ENCODE results near the gene LMNA. TPM values are rescaled to one million over a fixed set of nuclear protein-coding genes. Genes with fewer than 3 reads are reported as not detected.
"Not testable (repeated sequence)": the region's sequence is repeated elsewhere in the genome, so short reads cannot be mapped to it uniquely, and the experiment has no call there.

The LMNA gene
- total and polyA plus RNA-seq, 2 experiments from 2014 or later = 1,219 to 1,230 TPM

GRCh38 chr1:156176610-156177210, 62.2 kb downstream of the LMNA start:
- DNase-seq = no peak
- Histone ChIP-seq H3K4me1 (ENCODE audit: insufficient read depth) (no peaks in the 10 kb centered on the region), H2AFZ (no peak overlapping the region), H3K9me3 (ENCODE audit: low read depth) (no peaks in the 10 kb centered on the region), H3K79me2 (ENCODE audit: insufficient read depth) (no peaks in the 10 kb centered on the region), H3K9me2 (ENCODE audit: insufficient read depth) (no peaks in the 10 kb centered on the region), H3K4me3 (no peak overlapping the region), H3F3A (ENCODE audit: insufficient read depth) (no peaks in the 10 kb centered on the region), H4K20me1 (ENCODE audit: insufficient read depth) (no peaks in the 10 kb centered on the region), H3K4me2 (ENCODE audit: unreplicated experiment) (no peak overlapping the region), H3K9ac (no peak overlapping the region), H3K36me3 (ENCODE audit: low read depth) (no peaks in the 10 kb centered on the region), H3K27ac (no peak overlapping the region), H3K27me3 (replicated peaks; ENCODE audit: insufficient read depth) (no peaks in the 10 kb centered on the region)
- TF ChIP-seq EZH2 (IDR thresholded peaks at IDR 0.05; ENCODE audit: insufficient read depth, poor library complexity, severe bottlenecking) (no peak), EZH2phosphoT487 (IDR thresholded peaks at IDR 0.05; ENCODE audit: insufficient read depth, low read depth) (no peak)
- in situ Hi-C loops (cut with MboI) = no loop called here
- WGBS, 2 experiments (ENCODE audit: low coverage in 1 of 2, low lambda C conversion rate in 2 of 2, missing lambda C conversion rate in 2 of 2) = 53 to 64% methylated on average over 11 to 12 of the region's 12 CpGs

- Histone ChIP-seq H3K9me3 (ENCODE audit: low read depth) (no peaks in the 10 kb centered on the region), H3K4me3 (no peak overlapping the region), H2AFZ (no peak overlapping the region), H3K9ac (no peak overlapping the region), H3K79me2 (ENCODE audit: insufficient read depth) (no peaks in the 10 kb centered on the region), H3F3A (ENCODE audit: insufficient read depth) (no peaks in the 10 kb centered on the region), H3K9me2 (ENCODE audit: insufficient read depth) (no peaks in the 10 kb centered on the region), H3K4me2 (ENCODE audit: unreplicated experiment) (no peak overlapping the region), H3K27me3 (replicated peaks; ENCODE audit: insufficient read depth) (no peaks in the 10 kb centered on the region), H4K20me1 (ENCODE audit: insufficient read depth) (no peaks in the 10 kb centered on the region), H3K36me3 (ENCODE audit: low read depth) (no peaks in the 10 kb centered on the region), H3K27ac (no peak overlapping the region), H3K4me1 (ENCODE audit: insufficient read depth) (no peaks in the 10 kb centered on the region)
- WGBS, 2 experiments (ENCODE audit: low coverage in 1 of 2, low lambda C conversion rate in 2 of 2, missing lambda C conversion rate in 2 of 2) = 80 to 81% methylated on average over 7 of the region's 7 CpGs
- in situ Hi-C loops (cut with MboI) = no loop called here
- TF ChIP-seq EZH2phosphoT487 (IDR thresholded peaks at IDR 0.05; ENCODE audit: insufficient read depth, low read depth) = no peak
- no peak for TF ChIP-seq EZH2 (IDR thresholded peaks at IDR 0.05; ENCODE audit: insufficient read depth, poor library complexity, severe bottlenecking)
- DNase-seq = no peak
Measured at GRCh38 chr1:156177919-156178654, 63.6 kb downstream of the LMNA start.

GRCh38 chr1:156180471-156180870, 66.0 kb downstream of the LMNA start:
- Histone ChIP-seq H3K27ac (no peak overlapping the region), H3K4me2 (ENCODE audit: unreplicated experiment) (no peak overlapping the region), H3K36me3 (ENCODE audit: low read depth) (no peaks in the 10 kb centered on the region), H3K4me1 (ENCODE audit: insufficient read depth) (no peaks in the 10 kb centered on the region), H3K4me3 (no peak overlapping the region), H2AFZ (no peak overlapping the region), H3K9me2 (ENCODE audit: insufficient read depth) (no peaks in the 10 kb centered on the region), H3K27me3 (replicated peaks; ENCODE audit: insufficient read depth) (no peaks in the 10 kb centered on the region), H3K9me3 (ENCODE audit: low read depth) (no peaks in the 10 kb centered on the region), H3K79me2 (ENCODE audit: insufficient read depth) (no peaks in the 10 kb centered on the region), H4K20me1 (ENCODE audit: insufficient read depth) (no peaks in the 10 kb centered on the region), H3K9ac (no peak overlapping the region), H3F3A (ENCODE audit: insufficient read depth) (no peaks in the 10 kb centered on the region)
- 96 to 99% methylated on average over 3 of the region's 3 CpGs for WGBS, 2 experiments (ENCODE audit: low coverage in 1 of 2, low lambda C conversion rate in 2 of 2, missing lambda C conversion rate in 2 of 2)
- no peak for DNase-seq
- TF ChIP-seq EZH2 (IDR thresholded peaks at IDR 0.05; ENCODE audit: insufficient read depth, poor library complexity, severe bottlenecking) = no peak
- in situ Hi-C loops (cut with MboI) = no loop called here

GRCh38 chr1:156181391-156181924, 66.9 kb downstream of the LMNA start:
- H3K27ac ChIP-seq; H3K4me1 ChIP-seq (ENCODE audit: insufficient read depth); H3K9ac ChIP-seq; H3K4me3 ChIP-seq; DNase-seq; H3K4me2 ChIP-seq (ENCODE audit: unreplicated experiment); H3K79me2 ChIP-seq (ENCODE audit: insufficient read depth); H4K20me1 ChIP-seq (ENCODE audit: insufficient read depth); in situ Hi-C loops (cut with MboI); H3K36me3 ChIP-seq (ENCODE audit: low read depth); H3K9me3 ChIP-seq (ENCODE audit: low read depth); H2AFZ ChIP-seq; H3F3A ChIP-seq (ENCODE audit: insufficient read depth); H3K27me3 ChIP-seq (replicated peaks; ENCODE audit: insufficient read depth); H3K9me2 ChIP-seq (ENCODE audit: insufficient read depth): not testable (repeated sequence)
- 33 to 42% methylated on average over 8 of the region's 8 CpGs for WGBS, 2 experiments (ENCODE audit: low coverage in 1 of 2, low lambda C conversion rate in 2 of 2, missing lambda C conversion rate in 2 of 2)

GRCh38 chr1:156182010-156182779, 67.7 kb downstream of the LMNA start:
- H3K4me2 ChIP-seq (ENCODE audit: unreplicated experiment); H3K9ac ChIP-seq; H3K9me2 ChIP-seq (ENCODE audit: insufficient read depth); H4K20me1 ChIP-seq (ENCODE audit: insufficient read depth); H2AFZ ChIP-seq; H3K36me3 ChIP-seq (ENCODE audit: low read depth); H3K4me1 ChIP-seq (ENCODE audit: insufficient read depth); H3F3A ChIP-seq (ENCODE audit: insufficient read depth); DNase-seq; in situ Hi-C loops (cut with MboI); H3K9me3 ChIP-seq (ENCODE audit: low read depth); H3K27me3 ChIP-seq (replicated peaks; ENCODE audit: insufficient read depth); H3K79me2 ChIP-seq (ENCODE audit: insufficient read depth); H3K27ac ChIP-seq; H3K4me3 ChIP-seq: not testable (repeated sequence)
- 75% methylated on average over 12 of the region's 12 CpGs for WGBS, 2 experiments (ENCODE audit: low coverage in 1 of 2, low lambda C conversion rate in 2 of 2, missing lambda C conversion rate in 2 of 2)

- H3F3A ChIP-seq (ENCODE audit: insufficient read depth); H3K4me2 ChIP-seq (ENCODE audit: unreplicated experiment); H2AFZ ChIP-seq; H3K36me3 ChIP-seq (ENCODE audit: low read depth); H3K9me2 ChIP-seq (ENCODE audit: insufficient read depth); H3K27ac ChIP-seq; in situ Hi-C loops (cut with MboI); H3K79me2 ChIP-seq (ENCODE audit: insufficient read depth); H3K9ac ChIP-seq; H3K9me3 ChIP-seq (ENCODE audit: low read depth); H3K27me3 ChIP-seq (replicated peaks; ENCODE audit: insufficient read depth); H3K4me1 ChIP-seq (ENCODE audit: insufficient read depth); H3K4me3 ChIP-seq; DNase-seq; H4K20me1 ChIP-seq (ENCODE audit: insufficient read depth): not testable (repeated sequence)
- WGBS, 2 experiments (ENCODE audit: low coverage in 1 of 2, low lambda C conversion rate in 2 of 2, missing lambda C conversion rate in 2 of 2) = 65 to 66% methylated on average over 2 of the region's 2 CpGs
Measured at GRCh38 chr1:156186347-156187177, 72.1 kb downstream of the LMNA start.

Measured in GM23248 (cell line).